ENCODE data around the gene THSD4. TPM values are rescaled to one million over a fixed set of nuclear protein-coding genes. Genes with fewer than 3 reads are reported as not detected.

The THSD4 gene
- total and polyA plus RNA-seq, 2 of the 4 experiments (the other 2 are of a cell fraction): 25.5 to 31.1 TPM

DNA sequence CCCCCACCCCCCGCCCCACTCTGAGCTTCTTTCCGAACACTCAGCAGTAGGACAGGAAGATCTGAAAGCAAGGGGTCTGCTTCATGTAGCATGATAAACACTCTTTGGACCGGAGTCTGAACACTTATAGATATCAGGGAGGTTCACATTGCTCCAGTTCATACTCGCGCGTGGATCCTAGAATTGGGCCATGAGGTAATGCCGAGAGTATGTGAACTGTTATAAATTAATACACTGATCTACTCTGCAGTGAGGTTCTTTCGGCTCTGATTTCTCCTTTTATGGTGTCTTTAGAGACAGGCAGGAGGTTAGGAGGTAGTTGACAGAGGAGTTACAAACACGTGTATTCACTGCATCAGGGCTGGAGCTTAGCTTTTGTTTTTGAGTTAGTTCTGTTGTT lies 223.0 kb downstream of the THSD4 start:
- Histone ChIP-seq H4K5ac (ENCODE audit: low read depth, low read length) (peak overlapping the region; percentile 7; the same call in 1 of the 2 replicates), H4K20me1 (ENCODE audit: insufficient read depth, low read length) (no peaks in the 10 kb centered on the region), H3K27me3 (ENCODE audit: control insufficient read depth, insufficient read depth, low read length) (no peaks in the 10 kb centered on the region), H3K27ac (ENCODE audit: insufficient read depth, low read length) (no peak overlapping the region), H3K9me1 (ENCODE audit: insufficient read depth, low read length) (peaks cover 21% of the 10 kb centered on the region), H3K36me3 (ENCODE audit: control insufficient read depth, insufficient read depth, low read length) (peaks cover 9% of the 10 kb centered on the region), H3K9ac (ENCODE audit: low read depth, low read length) (no peak overlapping the region), H3K56ac (ENCODE audit: extremely low read depth, insufficient read depth, low read length) (peak overlapping the region; percentile 16; the same call in 1 of the 2 replicates), H3K4me2 (ENCODE audit: low read depth, low read length) (no peak overlapping the region), H3K23ac (ENCODE audit: low read depth, low read length) (no peak overlapping the region; the same call in 1 of the 2 replicates), H2BK15ac (ENCODE audit: low read depth, low read length) (peak overlapping the region; percentile 28; the same call in 2 of the 3 replicates), H2AK5ac (ENCODE audit: low read depth, low read length) (peak overlapping the region; percentile 48), H3K9me3 (ENCODE audit: control insufficient read depth, insufficient read depth, low read length) (no peaks in the 10 kb centered on the region), H3K4me3 (ENCODE audit: insufficient read depth, low read depth, low read length) (no peak overlapping the region), H4K8ac (ENCODE audit: low read depth in 2 of 2, low read length in 2 of 2) (peak overlapping the region; percentile 25 to 41; a peak in 3 of 4 replicates), H3K14ac (replicated peaks; ENCODE audit: low read depth, low read length) (peak overlapping the region; percentile 26; the same call in 1 of the 2 replicates), H2BK120ac (ENCODE audit: low read depth, low read length) (peak overlapping the region; percentile 21), H3K4me1 (ENCODE audit: control insufficient read depth, insufficient read depth, low read length) (peaks cover 29% of the 10 kb centered on the region), H2BK20ac (ENCODE audit: low read depth, low read length) (peak overlapping the region; percentile 27; the same call in 1 of the 2 replicates), H3K79me1 (ENCODE audit: low read depth in 1 of 2, low read length in 2 of 2) (peaks cover 13 to 26% of the 10 kb centered on the region in 2 experiments; a peak in 3 of 4 replicates), H2AK9ac (replicated peaks; ENCODE audit: low read depth, low read length, poor library complexity) (no peak overlapping the region), H4K91ac (ENCODE audit: insufficient read depth, low read depth, low read length) (peak overlapping the region; percentile 52), H2BK5ac (ENCODE audit: low read depth, low read length, poor library complexity, severe bottlenecking) (no peak overlapping the region), H2AFZ (replicated peaks; ENCODE audit: low read length, poor library complexity) (no peak overlapping the region), H3K4ac (ENCODE audit: low read depth, low read length) (peak overlapping the region; percentile 14), H3K18ac (ENCODE audit: low read depth, low read length) (peak overlapping the region; percentile 17)
- TF ChIP-seq SMC3 (IDR thresholded peaks at IDR 0.05; ENCODE audit: low read depth, low read length): no peak
- ATAC-seq (ENCODE audit: low read depth): no peak
- in situ Hi-C loops (cut with MboI; ENCODE audit: low sequenced_read_pairs): no loop called here
- POLR2A ChIA-PET (ENCODE audit: unreplicated experiment): no interaction called here
- BruUV-seq (replicated peaks): no TSS peak
- WGBS, 2 experiments (ENCODE audit: extremely low coverage in 2 of 2, insufficient read length in 1 of 2): 100% methylated on average over 1 of the region's 9 CpGs; no CpG with 5 or more reads in 1 of the 2 experiments
- DNase-seq: no peak
- dilution Hi-C loops (cut with HindIII; ENCODE audit: low sequenced_read_pairs, unreplicated experiment): no loop called here
- intact Hi-C loops (cut with micrococcal nuclease): no loop called here
- CTCF ChIA-PET: no interaction called here

Measured in IMR-90 (cell line).